Kidney epithelial cell (primary cell): ENCODE data around the gene RNF227. TPM values are rescaled to one million over a fixed set of nuclear protein-coding genes. Genes with fewer than 3 reads are reported as not detected.

ENCODE experiments used
- DNase-seq: peaks from one replicate; pipeline ENCODE4 v3.0.0-alpha.2; 2010; ENCODE audit warnings: low read depth
- H3K27me3 ChIP-seq: 2 replicates; pipeline ENCODE4 v1.6.0; 2011; ENCODE audit warnings: low read length; ENCODE audit not compliant: control insufficient read depth, insufficient read depth
- H3K36me3 ChIP-seq: 2 replicates; pipeline ENCODE4 v1.5.1; 2011; ENCODE audit warnings: low read length; ENCODE audit not compliant: control insufficient read depth, insufficient read depth
- H3K4me3 ChIP-seq: 2 replicates; pipeline ENCODE4 v1.5.1; 2011; ENCODE audit warnings: low read depth, mild to moderate bottlenecking, control low read depth, low read length
- total RNA-seq: library from RNA; depleted of rRNA; stranded (reverse); fragments of >200 nt; gene quantifications from 2 replicates; pipeline ENCODE4 v1.2.3, GENCODE V29; 2015
- TF ChIP-seq, protein P1 (sequence below): IDR thresholded peaks from 2 replicates; pipeline ENCODE4 v1.5.1; 2011; ENCODE audit warnings: mild to moderate bottlenecking, moderate library complexity, low read length, control low read depth, inconsistent platforms; ENCODE audit not compliant: insufficient read depth, poor library complexity, severe bottlenecking

The RNF227 gene
- total RNA-seq, 1 donor from 2014 or later: 1.5 TPM

DNA sequence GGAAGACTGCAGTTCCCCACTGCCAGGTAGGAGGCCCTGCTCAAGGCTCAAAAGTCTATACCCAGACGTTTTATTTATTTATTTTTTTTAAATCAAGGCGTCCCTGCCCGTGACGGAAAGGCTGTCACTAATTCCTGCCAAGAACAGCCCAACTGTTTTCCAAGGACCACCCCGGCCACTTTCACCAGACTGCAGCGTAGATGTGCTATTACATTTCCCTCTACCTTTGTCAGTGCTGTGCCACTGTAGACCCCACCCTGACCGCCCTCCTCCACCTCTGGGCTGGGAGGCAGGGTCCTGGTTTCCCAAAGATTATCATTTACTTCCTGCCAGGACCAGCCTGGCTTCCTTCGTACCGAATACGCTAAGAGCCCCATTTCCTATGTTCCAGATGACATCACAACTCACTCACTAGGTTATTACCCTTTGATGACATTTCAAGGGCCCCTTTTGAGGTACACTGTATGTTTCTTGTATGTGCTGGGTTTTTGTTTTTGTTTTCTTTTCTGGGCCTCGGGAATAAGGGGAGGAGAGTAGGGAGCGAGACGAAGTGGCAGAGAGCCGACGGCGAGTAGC lies 6.3 kb upstream of the RNF227 start:
- Histone ChIP-seq H3K36me3 (no peaks in the 10 kb centered on the region), H3K4me3 (no peak overlapping the region), H3K27me3 (no peaks in the 10 kb centered on the region)
- DNase-seq: no peak
- TF ChIP-seq, protein P1, sequence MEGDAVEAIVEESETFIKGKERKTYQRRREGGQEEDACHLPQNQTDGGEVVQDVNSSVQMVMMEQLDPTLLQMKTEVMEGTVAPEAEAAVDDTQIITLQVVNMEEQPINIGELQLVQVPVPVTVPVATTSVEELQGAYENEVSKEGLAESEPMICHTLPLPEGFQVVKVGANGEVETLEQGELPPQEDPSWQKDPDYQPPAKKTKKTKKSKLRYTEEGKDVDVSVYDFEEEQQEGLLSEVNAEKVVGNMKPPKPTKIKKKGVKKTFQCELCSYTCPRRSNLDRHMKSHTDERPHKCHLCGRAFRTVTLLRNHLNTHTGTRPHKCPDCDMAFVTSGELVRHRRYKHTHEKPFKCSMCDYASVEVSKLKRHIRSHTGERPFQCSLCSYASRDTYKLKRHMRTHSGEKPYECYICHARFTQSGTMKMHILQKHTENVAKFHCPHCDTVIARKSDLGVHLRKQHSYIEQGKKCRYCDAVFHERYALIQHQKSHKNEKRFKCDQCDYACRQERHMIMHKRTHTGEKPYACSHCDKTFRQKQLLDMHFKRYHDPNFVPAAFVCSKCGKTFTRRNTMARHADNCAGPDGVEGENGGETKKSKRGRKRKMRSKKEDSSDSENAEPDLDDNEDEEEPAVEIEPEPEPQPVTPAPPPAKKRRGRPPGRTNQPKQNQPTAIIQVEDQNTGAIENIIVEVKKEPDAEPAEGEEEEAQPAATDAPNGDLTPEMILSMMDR: no peak

DNA sequence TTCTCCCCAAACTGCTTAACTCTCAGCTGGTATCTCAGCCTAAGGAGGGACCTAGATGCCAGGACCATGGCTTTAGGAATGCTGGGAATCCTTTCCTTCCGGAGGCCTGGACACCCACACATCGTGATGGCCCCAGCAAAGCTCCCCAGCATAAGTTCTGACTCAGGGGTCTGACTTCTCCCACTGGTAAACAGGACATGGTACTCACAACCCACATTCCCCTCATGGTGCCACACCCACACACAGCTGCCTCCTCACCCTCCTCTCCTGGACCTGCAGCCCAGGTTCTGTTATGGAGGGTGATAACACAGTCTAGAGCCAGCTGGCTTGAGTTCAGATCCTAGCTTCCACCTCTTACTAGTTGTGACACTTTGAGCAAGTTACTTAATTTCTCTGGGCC lies 719 bp upstream of the RNF227 start:
- TF ChIP-seq, protein P1: no peak
- DNase-seq: no peak
- Histone ChIP-seq H3K27me3 (no peaks in the 10 kb centered on the region), H3K36me3 (no peaks in the 10 kb centered on the region), H3K4me3 (no peak overlapping the region)

DNA sequence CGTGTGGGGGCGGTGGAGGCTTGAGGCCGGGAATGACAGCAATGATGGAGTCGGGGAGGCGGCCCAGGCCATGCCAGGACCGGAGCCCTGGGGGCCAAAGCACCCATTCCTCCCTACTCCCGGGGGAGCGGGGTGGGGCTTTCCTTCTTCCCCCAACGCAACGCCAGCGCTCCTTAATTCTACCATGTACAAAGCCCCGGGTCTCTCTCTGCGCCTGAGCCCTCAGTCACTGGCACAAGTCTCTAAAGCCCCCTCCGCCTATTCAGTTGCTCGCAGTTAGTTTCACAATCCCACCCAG lies 245 bp upstream of the RNF227 start:
- TF ChIP-seq, protein P1: no peak
- Histone ChIP-seq H3K27me3 (no peaks in the 10 kb centered on the region), H3K36me3 (no peaks in the 10 kb centered on the region), H3K4me3 (peak overlapping the region; percentile 40)
- no peak for DNase-seq

DNA sequence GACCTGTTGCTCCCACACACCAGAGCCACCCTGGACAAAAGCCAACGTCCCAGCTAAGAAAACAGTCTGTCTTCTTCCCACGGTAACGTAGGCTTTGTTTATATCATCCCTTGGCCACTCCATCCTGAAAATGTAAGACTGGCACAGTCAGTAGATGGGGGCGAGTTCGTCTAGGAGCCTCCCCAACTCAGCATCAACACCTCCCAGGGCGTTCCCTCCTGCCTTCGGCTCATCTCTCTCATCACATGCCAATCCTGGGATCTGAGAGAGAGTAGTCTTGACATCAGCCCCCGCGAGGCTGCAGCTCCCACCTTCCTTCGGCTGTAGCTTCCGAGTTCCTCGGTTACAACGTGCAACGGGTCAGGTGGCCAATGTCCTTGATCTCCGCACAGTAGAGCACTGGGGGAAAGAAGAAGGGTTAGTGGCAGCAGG lies 894 bp downstream of the RNF227 start:
- no peaks in the 10 kb centered on the region for H3K27me3 ChIP-seq
- TF ChIP-seq, protein P1: no peak
- no peak for DNase-seq

DNA sequence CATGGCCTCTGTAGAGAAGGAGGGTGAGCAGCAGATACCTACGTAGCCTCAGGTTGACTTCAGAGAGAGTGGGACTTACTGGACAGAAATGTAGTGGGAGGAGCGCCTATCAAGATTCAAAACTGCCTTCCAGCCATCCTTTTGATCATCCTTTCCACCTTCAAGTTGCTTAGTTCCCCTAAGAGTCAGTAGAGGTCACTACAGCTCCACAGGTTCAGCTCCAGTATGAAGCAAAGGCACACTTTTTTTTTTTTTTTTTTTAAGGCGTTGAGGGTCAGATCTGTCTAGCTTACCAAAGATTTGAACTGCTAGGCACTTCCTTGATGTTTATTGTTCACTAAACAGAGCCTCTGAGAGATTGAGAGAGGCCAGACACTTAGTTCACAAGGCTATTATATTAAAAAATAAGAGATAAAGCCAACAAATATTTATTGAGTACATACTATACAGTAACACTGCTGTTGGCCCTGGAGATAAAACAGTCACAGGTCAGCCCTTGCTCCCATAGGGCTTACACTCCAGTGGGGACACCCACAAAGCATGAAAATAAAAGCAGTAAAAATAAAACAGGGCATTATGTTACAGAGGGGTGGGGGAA lies 3.1 kb downstream of the RNF227 start:
- DNase-seq: peak; percentile 63
- TF ChIP-seq, protein P1: peak; percentile 61
- H3K27me3 ChIP-seq: no peaks in the 10 kb centered on the region
- no peak overlapping the region for H3K4me3 ChIP-seq
- no peaks in the 10 kb centered on the region for H3K36me3 ChIP-seq

More for the DNA sequence above, 894 bp downstream of the RNF227 start:
- Histone ChIP-seq H3K4me3 (peak overlapping the region; percentile 46), H3K36me3 (no peaks in the 10 kb centered on the region)

DNA sequence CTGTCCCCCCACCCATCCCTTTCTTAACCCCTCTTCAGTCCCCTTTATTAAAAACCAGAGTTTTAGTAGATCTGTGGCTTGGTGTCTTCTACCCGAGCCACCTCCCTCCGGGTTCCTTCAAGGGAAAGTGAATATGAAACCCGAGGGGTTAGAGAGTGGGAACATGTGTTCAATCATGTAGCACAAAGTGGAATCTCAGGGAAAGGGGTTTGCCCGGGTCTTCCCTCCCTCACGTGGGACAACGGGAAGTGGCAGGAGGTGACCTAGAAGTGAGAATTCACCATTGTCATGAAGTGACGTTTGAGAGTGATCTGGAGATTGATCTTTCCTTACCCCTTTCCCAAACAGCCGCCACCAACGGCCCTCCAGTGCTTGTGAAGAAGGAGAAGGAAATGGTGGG lies 5.0 kb downstream of the RNF227 start:
- H3K4me3 ChIP-seq: no peak overlapping the region
- H3K36me3 ChIP-seq: no peaks in the 10 kb centered on the region
- TF ChIP-seq, protein P1: no peak
- H3K27me3 ChIP-seq: no peaks in the 10 kb centered on the region
- no peak for DNase-seq
